ENCODE measurements around the gene ELFN2.

Gene ELFN2

DNA sequence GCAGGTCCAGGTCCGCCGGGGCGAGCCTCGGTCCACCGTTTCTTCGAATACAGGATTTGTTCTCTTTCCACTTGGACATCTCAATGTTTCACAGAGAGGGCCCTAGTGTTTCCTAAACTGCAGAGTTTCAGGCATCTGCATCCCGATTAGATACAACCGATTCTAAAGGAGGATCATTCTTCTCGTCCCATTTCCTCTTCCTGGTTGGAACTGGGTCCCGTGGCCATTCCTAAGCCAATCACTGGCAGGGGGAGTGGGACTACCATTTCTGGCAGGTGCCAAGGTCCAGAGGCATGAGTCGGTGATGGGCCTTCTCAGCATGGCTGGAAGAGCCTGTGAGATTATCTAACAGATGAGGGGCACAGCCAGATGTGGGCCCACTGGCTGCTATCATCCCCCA is 68.9 kb downstream of the ELFN2 start:
- DNase-seq (ENCODE audit: low read depth, low spot score) = no peak

DNA sequence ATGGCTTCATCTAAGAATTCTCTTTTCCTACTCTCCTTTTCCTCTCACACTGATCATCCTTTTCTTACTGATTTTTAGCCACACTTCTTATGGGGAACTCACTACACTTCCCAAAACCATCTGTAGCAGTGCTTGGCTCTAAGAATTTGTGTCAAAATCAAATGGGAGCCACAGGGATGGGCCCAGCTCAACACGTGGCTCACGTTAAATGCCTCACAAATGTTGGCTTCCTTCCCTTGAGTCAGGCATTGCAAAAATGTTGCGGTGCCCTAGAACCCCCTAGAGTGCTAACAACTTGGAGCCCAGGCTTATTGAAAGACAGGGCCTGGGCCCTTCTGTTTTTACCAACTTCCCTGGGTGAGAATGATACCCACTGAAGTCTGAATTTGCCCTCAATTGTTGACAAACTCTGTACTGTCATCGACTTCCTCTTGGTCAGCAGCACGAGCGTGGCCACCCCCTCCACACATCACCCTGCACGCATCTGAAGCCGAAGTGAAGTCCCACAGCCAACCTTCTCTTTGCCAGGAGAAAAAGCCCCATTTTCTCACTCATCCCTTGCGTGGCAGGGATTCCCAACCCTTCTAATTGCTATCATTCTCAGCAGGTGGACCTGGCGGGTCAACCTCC is 69.7 kb downstream of the ELFN2 start:
- no peak for DNase-seq (ENCODE audit: low read depth, low spot score)

DNA sequence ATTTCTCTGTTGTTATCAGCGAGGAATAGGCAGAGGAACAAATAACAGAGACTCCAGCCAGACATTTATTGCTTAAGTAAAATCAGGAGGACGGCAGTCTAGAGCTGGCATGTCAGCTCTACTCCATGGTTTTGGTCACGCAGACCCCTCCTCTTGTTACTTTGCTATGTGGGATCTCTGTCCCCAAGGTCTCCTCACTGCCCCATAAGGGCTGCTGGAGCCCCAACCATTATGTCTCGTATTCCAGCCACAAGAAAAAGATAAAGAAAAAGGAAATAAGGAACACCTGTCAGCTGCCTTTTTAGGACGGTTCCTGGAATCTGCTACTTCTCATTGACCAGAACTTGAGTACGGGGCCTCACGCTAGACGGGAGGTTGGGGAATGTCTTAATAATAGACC is 70.4 kb downstream of the ELFN2 start:
- no peak for DNase-seq (ENCODE audit: low read depth, low spot score)

DNA sequence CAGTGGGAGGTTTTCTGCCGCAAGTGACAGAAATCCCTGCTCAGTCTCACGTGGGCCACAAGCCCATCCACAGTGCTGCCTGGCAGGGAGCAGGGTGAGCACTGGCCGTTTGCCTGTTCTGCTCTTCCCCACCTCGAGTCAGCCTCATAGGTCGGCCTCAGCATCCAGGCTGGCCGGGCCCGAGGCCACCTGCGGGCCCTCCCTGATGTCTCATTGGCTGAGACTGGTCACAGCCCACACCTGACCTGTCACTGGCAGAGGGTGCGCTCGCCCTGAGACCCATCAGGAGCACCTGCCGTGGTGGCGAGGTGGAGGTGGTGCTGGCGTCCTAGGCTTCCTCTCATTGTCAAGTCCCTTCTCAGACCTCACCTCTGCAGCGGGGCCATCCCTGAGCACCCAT is 72.1 kb downstream of the ELFN2 start:
- no peak for DNase-seq (ENCODE audit: low read depth, low spot score)

DNA sequence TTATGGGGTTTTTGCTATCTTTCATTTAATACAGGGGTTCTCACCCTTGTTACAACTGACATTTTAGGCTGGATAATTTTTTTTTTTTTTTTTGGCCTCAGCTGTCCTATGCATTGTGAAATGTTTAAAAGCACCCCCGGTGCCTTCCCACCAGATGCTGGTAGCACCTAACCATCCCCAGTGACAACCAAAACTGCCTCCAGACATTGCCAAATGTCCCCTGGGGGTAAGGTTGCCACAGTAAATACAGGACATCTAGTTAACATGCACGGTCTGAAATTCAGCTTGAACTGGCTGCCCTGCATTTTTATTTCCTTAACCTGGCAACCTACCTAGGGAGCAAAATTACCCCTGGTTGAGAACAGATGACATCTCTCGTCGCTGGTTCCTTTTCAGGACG is 72.6 kb downstream of the ELFN2 start:
- no peak for DNase-seq (ENCODE audit: low read depth, low spot score)

DNA sequence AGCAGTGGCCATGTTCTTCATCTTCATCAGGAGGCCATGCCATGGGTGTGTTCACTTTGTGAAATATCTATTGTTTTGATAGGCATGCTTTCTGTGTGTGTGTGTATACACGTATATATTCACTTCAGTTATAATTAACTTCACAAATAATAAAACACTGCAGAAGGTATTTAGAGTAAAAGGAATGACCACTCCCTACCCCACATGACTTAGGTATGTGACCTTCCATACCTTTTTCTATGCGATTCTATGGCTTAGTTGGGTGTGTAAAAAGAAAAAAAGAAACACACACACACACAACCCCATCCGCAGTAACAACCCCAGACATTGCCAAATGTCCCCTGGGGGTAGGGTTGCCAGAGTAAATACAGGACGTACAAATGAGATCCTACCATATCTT is 73.0 kb downstream of the ELFN2 start:
- no peak for DNase-seq (ENCODE audit: low read depth, low spot score)

DNA sequence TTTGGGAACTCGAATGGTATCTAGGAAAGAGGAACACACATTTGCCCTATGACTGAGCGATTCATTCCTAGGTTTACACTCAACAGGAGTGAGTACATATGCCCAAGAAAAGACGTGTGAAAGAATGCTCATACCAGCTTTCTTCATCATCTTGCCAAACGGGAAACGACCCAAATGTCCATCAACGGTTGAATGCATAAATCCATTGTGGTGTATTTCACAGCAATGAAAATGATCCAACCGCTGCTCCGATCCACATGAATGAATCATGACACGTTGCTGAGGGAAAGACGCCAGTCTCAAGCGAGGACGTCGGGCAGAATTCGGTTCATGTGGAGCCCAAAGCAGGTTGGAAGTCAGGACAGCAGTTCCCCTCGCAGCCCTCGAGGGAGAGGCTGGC is 73.4 kb downstream of the ELFN2 start:
- DNase-seq (ENCODE audit: low read depth, low spot score) = peak; percentile 93

DNA sequence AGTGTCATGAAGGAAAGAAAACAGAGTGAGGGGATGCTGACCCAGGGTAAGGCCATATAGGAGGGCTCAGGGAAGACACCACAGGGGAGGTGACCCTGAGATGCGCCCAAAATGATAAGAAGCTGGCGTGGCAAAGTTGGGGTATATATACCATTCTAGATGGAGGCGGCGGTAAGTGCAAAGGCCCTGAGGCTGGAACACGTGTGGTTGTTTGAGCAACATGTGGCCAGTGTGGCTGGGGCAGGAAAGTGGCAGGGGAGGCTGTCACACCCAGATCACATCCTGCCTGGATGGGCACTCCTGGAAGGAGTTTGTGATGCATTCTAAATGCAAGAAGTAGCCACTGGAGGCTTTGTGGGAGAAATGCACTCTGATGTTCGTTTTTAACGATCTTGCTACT is 74.8 kb downstream of the ELFN2 start:
- DNase-seq (ENCODE audit: low read depth, low spot score) = no peak

DNA sequence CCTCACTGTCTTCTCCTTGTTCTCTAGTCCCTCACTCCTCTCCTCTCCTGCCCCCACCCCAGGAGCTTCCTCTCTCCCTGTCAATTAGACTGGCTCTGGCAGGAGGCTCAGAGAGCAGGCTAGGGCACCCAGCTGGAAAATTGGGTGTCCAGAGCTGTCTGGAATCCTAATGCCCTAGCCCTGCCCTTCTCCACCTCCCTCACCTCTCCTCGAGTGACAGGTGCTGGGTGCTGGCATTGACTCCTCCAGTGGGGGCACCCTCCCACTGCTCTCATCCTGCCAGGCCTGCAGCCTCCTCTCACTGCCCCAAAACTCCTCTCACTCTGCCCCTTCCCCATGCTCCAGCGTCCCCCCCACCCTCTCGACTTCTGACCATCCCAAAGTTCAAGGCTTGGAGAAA is 76.0 kb downstream of the ELFN2 start:
- no peak for DNase-seq (ENCODE audit: low read depth, low spot score)

DNA sequence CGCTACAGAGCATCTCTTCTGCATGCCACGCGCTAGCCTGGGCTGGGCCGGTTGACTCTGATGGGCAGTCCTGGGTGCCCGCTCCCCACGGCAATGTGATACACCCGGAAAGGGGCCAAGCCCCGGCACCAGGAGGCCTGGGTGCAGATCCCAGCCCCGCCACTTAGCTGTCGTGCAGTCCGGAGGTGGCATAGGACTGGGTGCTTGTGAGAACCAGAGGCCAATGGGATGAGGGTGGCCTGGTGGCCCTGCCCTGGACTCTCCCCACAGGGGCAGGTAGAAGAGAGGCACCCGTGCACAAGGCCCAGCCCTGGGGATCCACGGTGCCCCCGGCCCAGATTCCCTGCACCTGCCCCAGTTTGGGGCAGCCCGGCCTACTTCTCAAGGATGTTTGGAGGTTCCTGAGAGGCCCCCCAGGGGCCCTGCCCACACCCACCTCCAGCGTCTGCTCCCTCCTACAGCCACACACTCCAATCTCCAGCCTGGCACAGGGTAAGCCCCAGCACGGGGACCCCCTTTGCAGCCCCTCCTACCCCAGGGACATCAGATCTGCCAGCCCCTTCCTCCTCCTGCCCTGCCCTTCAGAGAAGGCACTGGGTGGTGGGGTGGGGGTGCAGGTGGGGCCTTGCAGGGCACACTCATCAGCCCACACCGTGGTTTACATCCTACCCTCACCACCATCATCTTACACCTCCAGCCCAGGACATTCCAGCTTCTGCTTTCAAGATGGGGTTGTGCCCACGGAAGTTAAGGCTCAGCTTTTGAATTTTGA is 78.0 kb downstream of the ELFN2 start:
- no peak for DNase-seq (ENCODE audit: low read depth, low spot score)

DNA sequence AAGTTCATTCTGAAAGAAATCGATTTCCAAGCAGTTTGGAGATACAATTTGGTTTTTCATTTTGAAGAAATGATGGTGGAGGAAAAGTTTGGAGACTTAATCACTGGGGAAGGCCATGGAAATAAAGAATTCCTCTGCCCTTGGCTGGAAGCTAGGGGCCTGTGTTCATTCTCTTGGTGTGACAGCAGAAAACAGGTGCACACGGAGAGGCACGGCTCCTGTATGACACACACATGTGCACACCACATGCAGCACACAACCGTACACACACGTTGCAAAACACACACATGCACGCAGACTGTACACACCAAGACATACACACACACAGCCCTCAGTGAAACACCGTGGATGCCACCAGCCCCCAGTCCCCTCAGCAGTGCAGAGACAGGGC is 80.8 kb downstream of the ELFN2 start:
- no peak for DNase-seq (ENCODE audit: low read depth, low spot score)

DNA sequence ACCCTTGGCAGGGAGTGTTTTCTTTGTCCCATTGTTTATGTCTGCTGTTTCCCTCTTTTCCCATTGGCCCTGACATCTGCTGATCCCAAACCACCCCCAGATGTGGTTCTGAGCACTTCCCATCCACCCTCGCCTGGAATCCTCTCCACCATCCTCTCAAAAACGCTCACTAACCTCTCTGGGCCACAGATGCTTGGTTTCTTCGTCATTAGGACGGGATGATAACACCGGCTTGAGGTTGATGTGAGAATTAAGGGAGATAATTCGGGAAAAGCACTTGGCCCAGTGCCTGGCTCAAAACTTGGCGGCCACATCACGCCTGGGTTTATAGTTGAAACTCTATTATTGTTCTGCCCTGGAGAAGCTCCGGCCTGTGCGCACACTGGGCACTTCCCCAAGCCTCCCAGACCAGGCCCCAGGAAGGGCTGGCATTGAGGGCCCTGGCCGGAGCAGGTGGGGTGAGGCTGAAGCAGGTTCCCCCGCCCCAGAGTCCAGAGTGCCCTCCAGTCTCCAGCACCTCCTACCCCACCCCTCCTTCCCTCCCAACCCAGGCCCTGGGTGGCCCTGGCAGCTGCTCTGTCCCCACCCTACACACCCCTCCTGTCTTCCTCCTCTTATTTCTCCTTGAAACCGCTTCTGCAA is 81.3 kb downstream of the ELFN2 start:
- peak; percentile 66 for DNase-seq (ENCODE audit: low read depth, low spot score)

DNA sequence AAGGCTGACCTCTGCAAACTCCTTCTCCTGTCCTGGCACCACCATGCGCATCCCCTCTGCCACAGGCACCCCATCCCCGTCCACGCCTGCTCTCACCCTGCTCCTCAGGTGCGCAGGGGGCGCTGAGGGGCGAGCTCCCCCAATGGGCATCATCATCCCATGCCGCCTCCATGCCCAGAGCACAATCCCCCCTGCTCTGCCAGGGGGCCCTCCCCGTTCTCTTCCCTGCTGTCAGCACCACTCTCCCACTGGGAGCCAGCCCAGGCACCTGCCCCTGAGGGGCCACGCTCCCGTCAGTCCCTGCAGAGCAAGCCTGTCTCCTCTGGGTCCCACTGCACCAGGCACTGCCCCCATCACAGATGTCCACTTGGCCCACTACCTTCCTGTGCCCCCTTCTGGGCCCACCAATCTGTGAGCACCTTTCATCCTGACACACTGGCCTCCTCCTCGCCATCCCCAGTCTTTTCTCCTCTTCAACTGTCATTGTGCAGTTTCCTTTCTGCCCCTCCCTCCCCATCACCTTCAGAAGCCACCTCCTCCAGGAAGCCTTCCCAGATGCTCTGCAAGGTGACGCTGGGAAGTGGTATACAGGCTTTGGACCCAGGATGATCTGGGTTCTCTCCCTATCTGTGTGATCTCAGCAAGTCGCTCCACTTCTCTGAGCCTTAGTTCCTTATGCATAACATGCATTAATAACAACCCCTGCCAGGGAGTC is 82.4 kb downstream of the ELFN2 start:
- DNase-seq (ENCODE audit: low read depth, low spot score) = no peak

DNA sequence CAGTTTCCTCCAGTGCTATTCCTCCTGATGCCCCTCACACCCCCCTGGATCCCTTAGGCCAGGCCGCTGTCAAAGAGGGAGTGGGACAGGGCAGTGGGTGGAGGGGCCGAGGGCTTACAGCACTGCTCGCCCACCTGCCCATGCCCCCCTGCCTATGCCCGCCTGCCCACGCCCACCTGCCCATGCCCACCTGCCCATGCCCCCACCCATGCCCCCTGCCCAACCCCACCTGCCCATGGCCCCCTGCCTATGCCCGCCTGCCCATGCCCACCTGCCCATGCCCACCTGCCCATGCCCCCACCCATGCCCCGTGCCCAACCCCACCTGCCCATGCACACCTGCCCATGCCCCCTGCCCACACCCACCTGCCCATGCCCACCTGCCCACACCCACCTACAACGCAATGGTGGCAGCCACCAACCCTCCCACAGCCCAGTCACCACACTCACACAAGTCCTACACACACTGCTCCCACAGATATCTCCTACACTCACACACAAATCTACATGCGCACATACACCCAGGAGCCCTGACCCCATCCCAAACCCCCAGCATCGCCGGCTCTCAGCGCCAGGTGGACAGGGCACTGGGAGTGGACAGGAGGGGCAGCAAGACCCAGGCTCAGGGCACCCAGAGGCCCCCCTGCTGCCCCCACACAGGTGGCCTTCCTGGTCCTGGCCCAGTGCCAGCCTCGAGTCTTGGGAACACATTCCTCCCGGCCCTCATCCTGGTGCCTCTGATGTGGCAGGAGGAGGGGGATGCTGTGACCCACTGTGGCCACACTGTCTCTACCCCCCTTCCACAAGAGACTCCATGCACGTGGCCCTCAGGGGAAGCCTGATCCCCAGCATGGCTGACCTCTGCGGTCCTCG is 83.2 kb downstream of the ELFN2 start:
- DNase-seq (ENCODE audit: low read depth, low spot score) = no peak

DNA sequence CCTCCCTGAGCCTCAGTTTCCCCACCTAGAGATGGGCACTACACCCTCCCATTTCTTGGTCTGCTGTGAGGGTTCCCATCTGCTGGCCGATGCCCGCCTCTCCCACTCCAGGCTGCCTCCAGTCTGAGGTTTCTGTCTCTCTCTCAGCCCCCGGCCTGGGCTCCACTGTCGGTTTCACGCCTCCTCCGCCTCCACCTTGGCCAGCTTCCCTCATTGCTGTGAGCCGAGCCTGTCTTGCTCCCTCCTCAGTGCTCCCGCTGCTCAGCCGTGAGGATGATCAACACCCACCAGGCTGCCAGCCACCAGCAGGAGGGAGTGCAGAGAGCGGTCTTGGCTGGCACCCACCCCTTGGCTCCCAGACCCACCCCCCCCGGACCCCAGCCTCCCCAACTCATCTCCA is 83.9 kb downstream of the ELFN2 start:
- no peak for DNase-seq (ENCODE audit: low read depth, low spot score)

DNA sequence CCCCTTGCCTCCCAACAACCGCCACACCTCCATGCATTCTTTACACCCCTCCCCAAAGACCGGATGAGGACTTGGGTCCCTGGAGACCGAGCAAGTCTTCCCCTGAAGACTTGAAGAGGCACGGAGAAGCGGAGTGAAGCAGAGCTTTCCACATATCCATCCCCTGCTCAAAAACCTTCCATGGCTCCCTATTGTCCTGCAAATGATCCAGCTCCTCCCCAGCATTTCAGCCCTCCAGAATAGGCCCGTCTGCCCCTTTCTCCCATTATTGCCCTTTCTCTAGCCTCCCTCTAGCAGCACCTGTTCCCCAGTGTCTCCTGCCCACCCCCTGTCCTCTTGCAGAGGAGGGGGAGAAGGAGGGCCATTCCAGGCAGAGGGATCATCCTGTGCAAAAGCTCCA is 85.2 kb downstream of the ELFN2 start:
- DNase-seq (ENCODE audit: low read depth, low spot score) = no peak

DNA sequence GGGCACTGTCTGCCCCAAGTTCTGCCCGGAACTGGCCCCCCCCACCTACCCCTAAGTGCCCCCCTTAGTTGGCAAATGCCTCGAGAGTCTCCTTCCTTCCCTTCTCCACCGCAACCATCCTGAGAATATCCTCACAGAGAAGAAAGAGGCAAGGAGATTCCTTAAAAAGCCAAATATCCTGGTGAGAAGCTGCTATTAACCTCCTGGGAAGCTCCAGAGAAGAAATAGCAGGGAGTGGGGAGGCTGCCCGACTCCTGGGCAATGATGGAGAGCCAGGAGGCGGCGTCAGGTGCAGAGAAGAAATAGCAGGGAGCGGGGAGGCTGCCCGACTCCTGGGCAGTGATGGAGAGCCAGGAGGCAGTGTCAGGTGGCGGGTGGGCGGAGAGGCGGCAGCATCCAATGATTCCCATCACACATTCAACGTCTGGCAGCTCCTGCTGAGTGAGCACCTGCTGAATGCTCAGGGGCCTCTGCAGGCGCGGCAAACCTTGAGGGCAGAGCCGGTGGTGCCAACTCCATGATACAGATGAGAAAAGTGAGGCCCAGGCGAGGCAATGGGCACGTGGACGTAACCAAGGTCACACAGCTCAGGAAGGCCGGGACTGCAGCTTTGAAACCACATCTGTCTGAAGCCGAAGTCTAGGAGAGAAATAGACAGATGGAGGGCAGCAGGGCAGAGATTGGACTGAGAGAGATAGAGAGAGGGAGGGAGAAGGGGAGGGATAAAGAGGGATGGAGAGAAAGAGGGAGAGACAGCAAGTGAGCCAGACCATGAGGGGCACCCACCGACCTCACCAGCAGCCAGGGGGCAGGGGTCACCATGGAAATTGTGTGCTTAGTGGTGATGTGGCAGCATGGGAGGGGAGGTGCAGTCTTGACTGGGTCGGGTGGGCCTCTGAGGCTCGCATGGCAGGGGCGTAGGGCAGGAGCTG is 86.7 kb downstream of the ELFN2 start:
- DNase-seq (ENCODE audit: low read depth, low spot score) = no peak

DNA sequence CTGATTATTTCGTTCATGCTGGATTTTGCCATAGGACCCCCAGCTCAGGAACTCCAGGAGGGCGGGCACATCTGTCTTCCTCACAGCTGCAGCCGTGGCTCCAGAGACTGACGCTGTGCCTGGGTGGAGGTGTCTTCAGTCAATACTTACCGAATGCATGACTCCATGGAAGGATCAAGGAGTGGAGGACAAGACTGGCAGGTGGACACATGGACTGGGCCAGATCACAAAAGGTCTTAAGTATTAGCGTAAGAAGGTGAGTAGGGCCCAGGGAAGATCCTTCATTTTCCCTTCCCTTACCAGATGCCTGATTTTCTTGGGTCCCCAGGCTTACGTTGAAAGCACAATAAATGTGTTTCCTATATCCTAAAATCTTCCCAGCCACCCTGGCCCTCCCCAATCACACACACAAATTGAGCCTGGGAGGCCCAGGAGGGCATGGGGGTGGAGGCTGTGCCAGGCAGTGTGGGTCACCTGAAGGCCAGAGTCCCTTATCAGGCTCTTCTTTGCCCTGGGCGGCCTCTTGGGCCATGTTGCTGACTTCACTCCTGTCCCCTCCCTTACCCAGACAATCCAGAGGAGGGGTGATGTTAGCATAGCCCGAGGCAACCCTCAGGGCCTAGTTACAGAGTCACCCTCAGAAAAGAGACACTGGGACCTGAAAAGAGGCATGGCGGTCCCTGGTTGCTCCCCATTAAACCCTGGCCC is 88.6 kb downstream of the ELFN2 start:
- no peak for DNase-seq (ENCODE audit: low read depth, low spot score)

DNA sequence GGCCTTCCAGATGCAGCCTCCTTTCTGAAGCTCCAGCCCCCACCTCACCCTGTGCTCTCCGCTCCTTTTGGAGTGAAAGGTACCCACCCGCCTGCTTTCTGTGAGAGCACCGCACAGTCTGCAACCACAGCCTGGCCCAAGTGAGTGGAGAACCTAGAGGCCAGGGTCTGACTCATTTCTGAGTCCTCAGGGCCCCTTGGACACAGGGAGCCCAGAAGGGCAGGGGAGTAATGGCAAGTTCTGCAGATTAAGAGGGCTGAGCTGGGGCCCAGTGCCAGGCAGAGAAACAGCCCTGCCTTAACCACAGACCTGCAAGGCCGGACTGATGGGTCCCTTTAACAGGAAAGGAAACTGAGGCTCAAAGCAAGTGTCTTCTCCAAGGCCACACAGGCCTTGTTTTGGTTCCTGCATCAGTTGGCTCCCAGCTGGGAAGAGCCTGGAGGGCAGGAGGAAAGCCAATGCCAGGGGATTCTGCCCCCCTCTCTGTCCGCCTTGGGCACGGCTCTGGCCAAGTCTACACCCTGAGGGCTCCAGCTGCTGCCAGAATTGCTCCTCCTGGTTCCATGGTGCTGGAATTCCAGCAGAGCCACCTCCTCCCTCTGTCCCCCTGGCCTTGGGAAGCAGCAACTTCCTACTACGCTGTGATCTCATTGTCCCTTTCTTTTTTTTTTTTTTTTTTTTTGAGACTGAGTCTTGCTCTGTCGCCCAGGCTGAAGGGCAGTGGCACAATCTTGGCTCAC is 89.9 kb downstream of the ELFN2 start:
- DNase-seq (ENCODE audit: low read depth, low spot score) = no peak

Measured in astrocyte of the hippocampus (primary cell).